Measurements from ENCODE around the gene DPPA3. TPM values are rescaled to one million over a fixed set of nuclear protein-coding genes. Genes with fewer than 3 reads are reported as not detected.
"Not testable (repeated sequence)": the region's sequence is repeated elsewhere in the genome, so short reads cannot be mapped to it uniquely, and the experiment has no call there.

Gene DPPA3
- total RNA-seq, 2 donors from 2014 or later: not detected

DNA sequence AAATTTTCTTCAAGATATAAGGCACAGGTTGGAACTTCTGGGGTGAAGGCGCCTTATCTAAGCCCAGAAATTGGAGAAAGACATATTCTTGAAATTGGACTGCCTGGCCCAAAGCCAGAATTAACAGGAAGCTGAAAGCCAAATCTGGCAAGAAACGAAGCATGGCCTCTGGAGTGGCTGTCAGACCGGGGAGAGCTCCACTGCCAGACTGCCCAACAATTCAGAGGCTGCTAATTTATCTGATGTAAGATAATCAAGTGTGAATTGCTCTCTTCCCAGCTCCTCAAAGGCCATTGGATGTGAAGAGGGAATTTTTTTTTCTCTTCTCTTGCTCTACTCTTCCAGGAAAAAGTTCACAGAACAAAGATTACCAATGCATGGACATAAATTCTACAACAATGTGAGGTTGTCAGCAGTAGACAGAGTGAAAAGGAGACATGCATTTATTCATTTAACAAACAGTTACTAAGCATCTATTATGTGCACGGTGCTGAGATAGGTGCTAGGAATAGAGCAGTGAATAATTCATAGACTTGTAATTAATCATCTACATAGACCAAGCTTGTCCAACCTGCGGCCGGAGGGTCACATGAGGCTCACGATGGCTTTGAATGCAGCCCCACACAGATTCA is 15.6 kb upstream of the DPPA3 start, which contains the start of gene GDF3:
GDF3 (minus strand) TSS at position 210 of the 632 bp plus-strand sequence; CDS start at position 163, 47 bp downstream.
- Mint-ChIP-seq H3K4me3 (no peak within 1 kb of the TSS), H3K27ac (no peak within 1 kb of the TSS), H3K36me3 (ENCODE audit: low read depth) (peaks cover 5% of the 10 kb centered on the region), H3K4me1 (peaks cover 8% of the 10 kb centered on the region), H3K27me3 (peaks cover 16% of the 10 kb centered on the region)
- H3K9me3 ChIP-seq (ENCODE audit: control insufficient read depth, low read length, poor library complexity, severe bottlenecking): no peaks in the 10 kb centered on the region
- DNase-seq: no peak
- no peak for ATAC-seq

DNA sequence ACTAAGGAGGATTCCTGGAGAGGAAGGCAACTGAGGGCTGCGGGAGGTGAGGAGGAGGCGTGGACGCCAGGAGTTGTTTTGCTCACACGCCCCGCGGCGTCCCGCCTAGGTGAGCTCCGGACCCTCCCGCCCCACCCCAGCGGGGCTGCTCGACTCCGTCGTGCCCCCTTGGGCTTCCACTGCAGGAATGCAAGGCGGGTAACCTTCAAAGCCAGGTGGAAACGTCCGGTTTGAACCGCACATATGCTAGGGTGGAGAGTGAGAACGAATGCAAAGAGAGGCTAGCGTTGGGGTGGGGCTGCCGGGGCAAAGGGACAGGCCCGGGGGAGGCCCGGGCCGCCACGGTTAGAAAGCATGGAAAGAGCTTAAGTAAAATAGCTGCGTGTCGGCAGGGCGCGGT is 5.4 kb upstream of the DPPA3 start:
- H3K27ac Mint-ChIP-seq: no peak overlapping the region
- no peaks in the 10 kb centered on the region for H3K9me3 ChIP-seq (ENCODE audit: control insufficient read depth, low read length, poor library complexity, severe bottlenecking)
- H3K27me3 Mint-ChIP-seq: no peaks in the 10 kb centered on the region
- H3K4me3 Mint-ChIP-seq: no peak overlapping the region
- DNase-seq (no peak), ATAC-seq (no peak)
- no peaks in the 10 kb centered on the region for H3K4me1 Mint-ChIP-seq
- H3K36me3 Mint-ChIP-seq (ENCODE audit: low read depth): peaks cover 2% of the 10 kb centered on the region

DNA sequence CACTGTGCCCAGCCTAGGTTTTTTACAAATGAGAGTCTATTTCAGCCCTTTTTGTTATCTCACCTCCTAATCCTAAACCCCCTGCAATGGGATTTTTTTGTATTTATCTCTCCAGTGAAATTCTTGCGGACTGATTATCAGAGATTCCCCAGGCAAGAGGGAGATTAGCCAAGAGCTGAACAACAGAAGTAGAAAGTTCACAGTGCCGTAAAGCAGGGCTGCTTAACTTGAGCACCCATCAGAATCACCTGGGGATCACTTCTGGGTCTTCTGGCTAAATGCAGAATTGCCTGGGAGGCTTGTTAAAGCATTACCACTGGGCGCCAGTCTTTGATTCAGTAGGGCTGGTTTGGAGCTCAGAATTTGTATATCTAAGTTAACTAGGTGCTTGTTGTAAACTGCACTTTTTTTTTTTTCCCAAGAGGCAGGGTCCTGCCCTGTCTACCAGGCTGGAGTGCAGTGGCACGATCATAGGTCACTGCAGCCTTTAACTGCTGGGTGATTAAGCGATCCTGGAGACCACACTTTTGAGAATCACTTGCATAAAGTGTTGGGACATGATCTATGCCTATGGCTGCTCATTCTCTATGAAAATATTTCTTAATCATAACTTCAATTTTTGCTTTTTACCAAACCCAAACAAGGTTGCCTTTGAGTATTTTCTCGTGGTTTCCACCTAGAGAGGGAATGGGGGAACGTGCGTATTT is 1.1 kb upstream of the DPPA3 start:
- Mint-ChIP-seq H3K4me1 (no peaks in the 10 kb centered on the region), H3K27me3 (peaks cover 3% of the 10 kb centered on the region), H3K36me3 (ENCODE audit: low read depth) (peaks cover 2% of the 10 kb centered on the region), H3K4me3 (no peak overlapping the region), H3K27ac (no peak overlapping the region)
- DNase-seq (no peak), ATAC-seq (no peak)
- H3K9me3 ChIP-seq (ENCODE audit: control insufficient read depth, low read length, poor library complexity, severe bottlenecking): no peaks in the 10 kb centered on the region

DNA sequence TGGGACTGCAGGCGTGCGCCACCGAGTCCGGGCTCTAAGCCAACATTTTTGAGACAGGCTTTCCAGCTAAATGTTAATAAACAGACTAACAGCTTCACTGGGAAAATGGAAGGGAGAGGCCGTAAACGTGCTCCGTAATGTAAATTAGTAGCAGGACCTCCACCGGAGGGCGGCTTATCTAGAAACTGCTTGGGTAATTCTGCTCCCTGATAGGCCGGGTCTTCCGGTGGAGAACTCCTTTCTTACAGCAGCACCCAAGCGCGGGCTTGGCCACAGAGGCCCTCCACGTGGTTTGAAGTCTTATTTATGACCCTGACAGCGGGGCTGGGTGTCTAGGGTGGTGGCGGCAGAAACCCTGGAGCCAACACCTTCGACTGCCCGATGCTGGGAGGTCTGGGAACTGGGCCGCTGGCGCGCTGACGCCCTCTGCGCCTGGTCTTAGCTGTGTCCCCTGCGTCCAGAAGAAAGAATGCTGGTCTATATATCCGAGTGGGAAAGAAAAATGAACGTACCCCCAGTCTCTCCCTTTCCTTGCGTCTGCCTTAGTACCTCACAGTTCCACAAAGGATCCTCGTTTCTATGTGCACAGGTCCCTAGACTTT is 1.7 kb downstream of the DPPA3 start:
- H3K27me3 Mint-ChIP-seq: peaks cover 8% of the 10 kb centered on the region
- no peak overlapping the region for H3K27ac Mint-ChIP-seq
- H3K36me3 Mint-ChIP-seq (ENCODE audit: low read depth): no peaks in the 10 kb centered on the region
- no peak for ATAC-seq
- H3K4me1 Mint-ChIP-seq: no peaks in the 10 kb centered on the region
- H3K9me3 ChIP-seq (ENCODE audit: control insufficient read depth, low read length, poor library complexity, severe bottlenecking): no peaks in the 10 kb centered on the region
- H3K4me3 Mint-ChIP-seq: no peak overlapping the region
- no peak for DNase-seq

DNA sequence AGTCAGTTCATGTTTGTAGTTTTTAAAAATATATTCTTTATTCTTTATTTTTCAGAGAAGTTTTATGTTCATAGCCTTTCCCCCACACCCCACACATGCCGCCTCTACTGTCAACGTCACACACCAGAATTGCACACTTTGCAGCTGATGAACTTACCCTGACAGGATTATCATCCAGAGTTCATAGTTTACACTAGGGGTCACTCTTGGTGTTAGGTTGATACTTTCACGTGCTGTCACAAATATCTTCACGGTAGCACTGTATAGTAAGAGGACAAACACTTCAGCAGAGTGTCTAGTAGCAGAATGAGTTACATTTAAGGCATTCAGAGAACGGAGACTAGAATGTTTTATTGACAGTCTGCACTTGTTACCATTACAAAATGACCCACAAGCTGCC is 5.1 kb downstream of the DPPA3 start:
- no peak for DNase-seq
- Mint-ChIP-seq H3K27me3 (peaks cover 34% of the 10 kb centered on the region), H3K27ac (no peak overlapping the region), H3K36me3 (ENCODE audit: low read depth) (no peaks in the 10 kb centered on the region), H3K4me3 (no peak overlapping the region), H3K4me1 (no peaks in the 10 kb centered on the region)
- no peak for ATAC-seq
- no peaks in the 10 kb centered on the region for H3K9me3 ChIP-seq (ENCODE audit: control insufficient read depth, low read length, poor library complexity, severe bottlenecking)

DNA sequence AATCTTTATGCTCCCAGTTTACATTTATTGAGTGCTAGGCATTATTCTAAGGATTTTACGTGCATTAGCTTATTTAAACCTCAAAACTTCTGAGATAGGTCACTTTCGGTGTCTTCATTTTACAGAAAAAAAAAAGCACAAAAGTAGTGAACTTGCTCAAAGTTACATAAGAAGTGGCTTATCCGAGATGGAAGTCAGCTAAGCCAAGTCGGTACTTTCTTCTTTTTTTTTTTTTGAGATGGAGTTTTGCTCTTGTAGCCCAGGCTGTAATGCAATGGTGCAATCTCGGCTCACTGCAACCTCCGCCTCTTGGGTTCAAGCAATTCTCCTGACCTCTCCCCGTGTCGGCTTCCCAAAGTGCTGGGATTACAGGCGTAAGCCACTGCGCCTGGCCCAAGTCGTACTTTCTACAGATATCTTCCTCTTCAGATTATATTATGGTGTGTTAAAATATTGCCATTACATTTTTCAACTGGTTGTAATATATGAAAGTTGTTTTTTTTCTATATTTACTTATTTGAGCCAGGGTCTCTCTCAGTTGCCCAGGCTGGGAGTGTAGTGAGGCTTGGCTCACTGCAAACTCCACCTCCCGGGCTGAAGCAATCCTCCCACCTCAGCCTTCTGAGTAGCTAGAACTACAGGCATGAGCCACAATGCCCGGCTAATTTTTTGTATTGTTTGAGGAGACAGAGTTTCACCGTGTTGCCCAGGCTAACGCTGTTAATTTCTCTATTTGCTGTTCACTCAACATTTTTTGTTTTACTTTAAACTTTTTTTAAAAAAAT is 8.9 kb downstream of the DPPA3 start:
- H3K9me3 ChIP-seq (ENCODE audit: control insufficient read depth, low read length, poor library complexity, severe bottlenecking): no peaks in the 10 kb centered on the region
- H3K36me3 Mint-ChIP-seq (ENCODE audit: low read depth): no peaks in the 10 kb centered on the region
- no peaks in the 10 kb centered on the region for H3K4me1 Mint-ChIP-seq
- ATAC-seq: no peak
- no peak overlapping the region for H3K27ac Mint-ChIP-seq
- H3K4me3 Mint-ChIP-seq: no peak overlapping the region
- H3K27me3 Mint-ChIP-seq: peaks cover 43% of the 10 kb centered on the region
- DNase-seq: no peak

DNA sequence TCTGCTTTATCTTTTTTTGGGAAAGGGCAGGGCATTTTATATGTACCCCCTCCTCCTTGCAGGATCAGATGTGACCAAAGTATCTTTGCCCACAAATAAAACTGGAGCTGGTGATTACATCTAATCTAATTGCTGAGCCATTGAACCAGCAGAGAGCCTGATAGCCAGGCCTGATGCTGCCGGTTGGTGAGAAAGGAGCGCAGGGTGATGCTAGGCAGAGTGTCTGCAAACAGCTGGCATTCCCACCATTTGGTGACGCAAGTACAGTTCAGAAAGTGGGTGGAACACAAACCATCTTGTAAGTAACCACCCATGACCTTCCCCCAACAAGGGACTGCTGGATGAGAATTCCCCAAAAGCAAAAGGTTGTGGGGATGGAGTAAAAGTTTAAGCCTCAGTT is 12.7 kb downstream of the DPPA3 start:
- no peaks in the 10 kb centered on the region for H3K9me3 ChIP-seq (ENCODE audit: control insufficient read depth, low read length, poor library complexity, severe bottlenecking)
- DNase-seq (no peak), ATAC-seq (no peak)
- Mint-ChIP-seq H3K27ac (no peak overlapping the region), H3K27me3 (peaks cover 29% of the 10 kb centered on the region), H3K36me3 (ENCODE audit: low read depth) (no peaks in the 10 kb centered on the region), H3K4me3 (no peak overlapping the region), H3K4me1 (no peaks in the 10 kb centered on the region)

DNA sequence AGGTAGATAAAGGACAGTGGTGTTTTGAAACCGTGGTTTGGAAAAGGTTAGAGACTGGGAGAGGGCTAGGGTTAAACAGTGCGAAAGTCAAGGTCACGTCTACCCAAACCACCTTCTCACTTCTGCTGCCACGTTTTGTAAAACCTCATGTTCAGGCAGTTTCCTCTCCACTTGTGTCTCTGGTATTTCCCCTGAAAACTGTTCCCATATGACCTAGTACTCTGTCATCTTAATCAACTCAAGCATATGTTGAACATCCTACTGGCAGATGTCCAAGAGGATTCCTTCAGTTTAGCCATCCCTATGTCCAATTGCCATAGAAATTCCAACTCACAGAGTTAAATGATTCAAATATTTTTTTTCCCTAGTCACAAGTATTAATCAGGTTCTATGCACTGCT is 18.5 kb downstream of the DPPA3 start:
- H3K9me3 ChIP-seq (ENCODE audit: control insufficient read depth, low read length, poor library complexity, severe bottlenecking): no peaks in the 10 kb centered on the region
- Mint-ChIP-seq H3K27me3 (peaks cover 9% of the 10 kb centered on the region), H3K27ac (no peak overlapping the region), H3K4me1 (no peaks in the 10 kb centered on the region), H3K4me3 (no peak overlapping the region), H3K36me3 (ENCODE audit: low read depth) (peaks cover 2% of the 10 kb centered on the region)
- DNase-seq (no peak), ATAC-seq (no peak)

DNA sequence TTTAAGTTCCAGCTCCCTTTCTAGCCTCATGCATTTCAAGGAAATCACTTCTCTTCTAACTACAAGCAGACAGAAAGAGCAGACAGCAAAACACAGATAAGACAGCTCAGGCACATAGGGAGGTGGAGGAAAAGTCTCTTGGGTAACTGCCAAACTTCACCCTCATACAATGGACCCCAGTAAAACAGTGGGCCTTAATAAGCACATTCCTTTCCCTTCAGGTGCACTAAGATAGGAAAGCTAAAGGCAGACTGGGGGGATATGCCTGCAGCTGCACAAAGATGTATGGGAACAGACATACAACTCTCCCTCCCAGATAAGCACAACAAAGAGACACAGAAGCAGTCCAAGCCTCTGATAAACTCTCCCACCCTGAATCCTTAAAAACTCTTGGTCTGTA is 19.8 kb downstream of the DPPA3 start:
- H3K4me3 Mint-ChIP-seq; H3K27ac Mint-ChIP-seq; ATAC-seq; H3K36me3 Mint-ChIP-seq (ENCODE audit: low read depth); DNase-seq; H3K27me3 Mint-ChIP-seq; H3K9me3 ChIP-seq (ENCODE audit: control insufficient read depth, low read length, poor library complexity, severe bottlenecking); H3K4me1 Mint-ChIP-seq: not testable (repeated sequence)

DNA sequence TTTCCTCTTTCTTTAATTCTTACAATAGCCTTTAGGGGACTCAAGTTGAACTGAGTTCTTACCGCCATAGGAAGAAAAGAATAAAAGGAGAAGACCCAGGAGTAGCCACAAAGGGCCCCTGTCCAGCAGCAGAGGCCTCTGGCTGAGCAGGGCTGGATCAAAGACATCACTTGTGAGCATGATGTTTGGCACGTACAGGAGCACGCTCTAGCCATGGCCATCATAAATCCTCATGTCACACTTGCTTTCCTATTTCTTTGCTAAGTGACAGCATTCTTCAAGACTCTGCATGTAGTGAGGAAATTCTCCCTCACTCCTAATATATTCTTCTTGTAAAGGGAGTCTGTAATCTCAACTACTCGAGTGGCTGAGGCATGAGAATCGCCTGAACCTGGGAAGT is 20.3 kb downstream of the DPPA3 start:
- H3K36me3 Mint-ChIP-seq (ENCODE audit: low read depth): peaks cover 2% of the 10 kb centered on the region
- H3K27me3 Mint-ChIP-seq: peaks cover 9% of the 10 kb centered on the region
- DNase-seq (no peak), ATAC-seq (no peak)
- H3K9me3 ChIP-seq (ENCODE audit: control insufficient read depth, low read length, poor library complexity, severe bottlenecking): no peaks in the 10 kb centered on the region
- no peaks in the 10 kb centered on the region for H3K4me1 Mint-ChIP-seq
- no peak overlapping the region for H3K4me3 Mint-ChIP-seq
- H3K27ac Mint-ChIP-seq: no peak overlapping the region

DNA sequence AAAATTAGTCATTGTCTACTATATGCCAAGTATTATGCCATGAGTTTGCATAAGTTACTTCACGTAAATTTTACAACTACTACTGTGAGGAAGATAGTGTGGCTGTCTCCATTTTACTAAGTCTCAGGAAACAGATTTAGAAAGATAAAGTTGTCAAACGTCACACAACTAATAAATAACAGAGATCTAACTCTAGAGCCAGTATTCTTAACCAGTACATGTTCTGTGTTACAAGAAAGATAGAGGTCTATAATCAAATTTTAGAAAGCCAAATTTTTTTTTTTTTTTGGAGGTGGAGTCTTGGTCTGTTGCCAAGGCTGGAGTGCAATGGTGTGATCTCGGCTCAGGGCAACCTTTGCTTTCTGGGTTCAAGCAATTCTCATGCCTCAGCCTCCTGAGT is 21.8 kb downstream of the DPPA3 start:
- Mint-ChIP-seq H3K27me3 (peaks cover 9% of the 10 kb centered on the region), H3K4me3 (no peak overlapping the region), H3K4me1 (no peaks in the 10 kb centered on the region), H3K27ac (no peak overlapping the region), H3K36me3 (ENCODE audit: low read depth) (peaks cover 2% of the 10 kb centered on the region)
- no peak for ATAC-seq
- DNase-seq: no peak
- H3K9me3 ChIP-seq (ENCODE audit: control insufficient read depth, low read length, poor library complexity, severe bottlenecking): no peaks in the 10 kb centered on the region

DNA sequence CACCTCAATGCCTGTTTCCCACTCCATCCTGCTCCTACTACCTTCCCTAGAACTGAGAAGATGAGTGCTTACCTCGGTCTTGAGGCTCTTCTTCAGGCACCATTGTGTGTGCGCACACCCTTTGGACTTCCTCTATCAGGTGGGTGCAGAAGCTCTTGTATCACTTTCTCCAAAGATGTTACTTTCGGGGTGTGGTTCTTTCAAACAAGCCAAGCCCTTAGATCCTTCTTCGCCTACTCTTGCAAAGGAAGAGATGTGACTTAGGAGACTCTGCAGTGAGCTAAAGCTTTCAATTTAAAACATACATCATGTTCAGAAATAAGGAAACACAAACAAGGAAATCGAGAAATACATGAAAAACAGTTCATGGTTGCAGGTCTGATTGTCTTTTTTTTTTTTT is 36.0 kb downstream of the DPPA3 start, which contains the start of gene CLEC4C:
CLEC4C (minus strand) TSS at position 130 of the 400 bp plus-strand sequence; CDS start at position 103, 27 bp downstream.
- Mint-ChIP-seq H3K36me3 (ENCODE audit: low read depth) (peaks cover 7% of the 10 kb centered on the region), H3K4me3 (no peak within 1 kb of the TSS), H3K4me1 (no peaks in the 10 kb centered on the region), H3K27ac (peak within 1 kb of the TSS; percentile 14), H3K27me3 (no peaks in the 10 kb centered on the region)
- H3K9me3 ChIP-seq (ENCODE audit: control insufficient read depth, low read length, poor library complexity, severe bottlenecking): no peaks in the 10 kb centered on the region
- ATAC-seq (no peak), DNase-seq (no peak)

DNA sequence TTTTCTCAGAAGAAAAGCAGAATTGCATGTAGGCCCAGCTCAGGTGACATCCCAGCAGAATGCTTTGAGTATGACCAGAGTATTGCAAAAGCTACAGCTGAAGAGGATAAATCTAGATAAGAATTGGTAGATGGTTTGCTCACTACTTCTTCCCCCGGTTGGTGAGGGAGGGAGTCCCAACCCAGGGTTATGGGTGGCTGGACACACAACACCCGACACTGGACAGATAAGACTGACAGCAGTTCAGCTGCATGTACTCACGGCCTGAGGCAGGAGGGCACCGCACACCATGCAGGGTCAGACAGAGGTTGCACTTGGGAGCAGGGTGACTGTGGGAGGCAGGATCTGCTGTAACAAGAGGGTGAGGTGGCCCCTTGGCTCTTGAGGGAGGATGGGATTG is 37.6 kb downstream of the DPPA3 start:
- no peaks in the 10 kb centered on the region for H3K9me3 ChIP-seq (ENCODE audit: control insufficient read depth, low read length, poor library complexity, severe bottlenecking)
- no peak for ATAC-seq
- Mint-ChIP-seq H3K27me3 (no peaks in the 10 kb centered on the region), H3K4me1 (peaks cover 2% of the 10 kb centered on the region), H3K4me3 (no peak overlapping the region), H3K36me3 (ENCODE audit: low read depth) (peaks cover 4% of the 10 kb centered on the region), H3K27ac (no peak overlapping the region)
- no peak for DNase-seq
